HL-60 (cell line): ENCODE data around the gene GRM4.

Experiments used
- DNase-seq, 2 experiments: peaks; one replicate each; pipeline ENCODE4 v3.0.0-alpha.2; 2010 to 2020; ENCODE audit warnings: low read depth in 1 of 2, low spot score in 1 of 2
- H3K27ac ChIP-seq: fragments of 250-450 bp; sonication (Bioruptor Pico); replicated peaks from 2 replicates; pipeline ENCODE4 v1.5.1; 2020; ENCODE audit warnings: mild to moderate bottlenecking, moderate library complexity
- H3K27me3 ChIP-seq: fragments of 250-450 bp; sonication (Bioruptor Pico); 2 replicates; pipeline ENCODE4 v1.5.1; 2021; ENCODE audit warnings: mild to moderate bottlenecking, moderate library complexity; ENCODE audit not compliant: insufficient read depth, poor library complexity, severe bottlenecking
- H3K4me3 ChIP-seq: replicated peaks from 2 replicates; pipeline ENCODE4 v1.5.1; 2011; ENCODE audit warnings: mild to moderate bottlenecking, control low read depth, low read length; ENCODE audit not compliant: insufficient read depth
- CTCF ChIP-seq: IDR thresholded peaks from one replicate; pipeline ENCODE4 v1.5.1; 2011; ENCODE audit warnings: low read length, control low read depth, inconsistent platforms; ENCODE audit not compliant: insufficient read depth
- GABPA ChIP-seq: IDR thresholded peaks from 2 replicates; pipeline ENCODE4 v1.6.1; 2012; ENCODE audit warnings: low read depth
- POLR2AphosphoS5 ChIP-seq: IDR thresholded peaks from 2 replicates; pipeline ENCODE4 v1.6.1; 2012; ENCODE audit warnings: low read depth
- SPI1 ChIP-seq: IDR thresholded peaks from 2 replicates; pipeline ENCODE4 v1.6.1; 2012; ENCODE audit warnings: low read depth, mild to moderate bottlenecking, borderline replicate concordance
- TF ChIP-seq, protein P1 (sequence below): IDR thresholded peaks from 2 replicates; pipeline ENCODE4 v1.6.1; 2012; ENCODE audit warnings: low read depth; ENCODE audit not compliant: insufficient replicate concordance

GRM4 gene

GRCh38 chr6:34020278-34020677 is 125.6 kb downstream of the GRM4 start:
- DNase-seq: no peak
- no peak for TF ChIP-seq SPI1
- TF ChIP-seq, protein P1, sequence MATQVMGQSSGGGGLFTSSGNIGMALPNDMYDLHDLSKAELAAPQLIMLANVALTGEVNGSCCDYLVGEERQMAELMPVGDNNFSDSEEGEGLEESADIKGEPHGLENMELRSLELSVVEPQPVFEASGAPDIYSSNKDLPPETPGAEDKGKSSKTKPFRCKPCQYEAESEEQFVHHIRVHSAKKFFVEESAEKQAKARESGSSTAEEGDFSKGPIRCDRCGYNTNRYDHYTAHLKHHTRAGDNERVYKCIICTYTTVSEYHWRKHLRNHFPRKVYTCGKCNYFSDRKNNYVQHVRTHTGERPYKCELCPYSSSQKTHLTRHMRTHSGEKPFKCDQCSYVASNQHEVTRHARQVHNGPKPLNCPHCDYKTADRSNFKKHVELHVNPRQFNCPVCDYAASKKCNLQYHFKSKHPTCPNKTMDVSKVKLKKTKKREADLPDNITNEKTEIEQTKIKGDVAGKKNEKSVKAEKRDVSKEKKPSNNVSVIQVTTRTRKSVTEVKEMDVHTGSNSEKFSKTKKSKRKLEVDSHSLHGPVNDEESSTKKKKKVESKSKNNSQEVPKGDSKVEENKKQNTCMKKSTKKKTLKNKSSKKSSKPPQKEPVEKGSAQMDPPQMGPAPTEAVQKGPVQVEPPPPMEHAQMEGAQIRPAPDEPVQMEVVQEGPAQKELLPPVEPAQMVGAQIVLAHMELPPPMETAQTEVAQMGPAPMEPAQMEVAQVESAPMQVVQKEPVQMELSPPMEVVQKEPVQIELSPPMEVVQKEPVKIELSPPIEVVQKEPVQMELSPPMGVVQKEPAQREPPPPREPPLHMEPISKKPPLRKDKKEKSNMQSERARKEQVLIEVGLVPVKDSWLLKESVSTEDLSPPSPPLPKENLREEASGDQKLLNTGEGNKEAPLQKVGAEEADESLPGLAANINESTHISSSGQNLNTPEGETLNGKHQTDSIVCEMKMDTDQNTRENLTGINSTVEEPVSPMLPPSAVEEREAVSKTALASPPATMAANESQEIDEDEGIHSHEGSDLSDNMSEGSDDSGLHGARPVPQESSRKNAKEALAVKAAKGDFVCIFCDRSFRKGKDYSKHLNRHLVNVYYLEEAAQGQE: no peak
- no peak for TF ChIP-seq GABPA
- no peak for TF ChIP-seq POLR2AphosphoS5
- TF ChIP-seq CTCF: no peak
- Histone ChIP-seq H3K4me3 (no peak overlapping the region), H3K27me3 (no peaks in the 10 kb centered on the region), H3K27ac (no peak overlapping the region)

DNA sequence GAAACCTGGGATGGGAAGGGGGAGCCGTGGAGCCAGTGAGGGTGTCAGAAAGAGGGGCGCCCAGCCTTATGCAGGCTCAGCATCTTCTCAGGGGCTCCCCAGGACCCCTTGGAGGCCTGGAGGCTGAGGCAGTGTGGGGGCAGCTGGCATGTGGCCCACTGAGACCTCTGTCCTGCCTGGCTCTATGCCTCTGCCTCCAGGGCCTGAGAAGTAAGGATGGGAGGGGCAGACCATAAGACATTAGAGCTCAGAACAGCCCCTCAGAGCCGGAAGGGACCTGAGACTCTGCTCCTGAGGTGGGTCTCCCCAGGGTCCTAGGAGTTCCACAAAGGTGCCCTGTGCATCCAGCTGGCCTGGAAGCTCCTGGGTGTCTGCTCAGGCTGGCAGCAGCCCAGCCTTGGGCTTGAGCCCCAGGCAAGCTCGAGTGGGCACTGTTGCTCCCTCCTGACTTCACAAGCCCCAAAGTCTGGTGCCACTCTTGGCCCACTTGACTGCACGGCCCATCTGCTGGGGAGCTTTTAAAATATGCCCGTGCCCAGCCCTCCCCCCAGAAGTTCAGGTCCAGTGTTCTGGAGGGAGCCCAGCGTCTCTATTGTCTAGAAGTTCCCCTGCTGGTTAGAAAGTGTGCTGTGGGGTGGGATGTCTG is 126.8 kb downstream of the GRM4 start:
- H3K4me3 ChIP-seq: no peak overlapping the region
- H3K27me3 ChIP-seq: no peaks in the 10 kb centered on the region
- H3K27ac ChIP-seq: no peak overlapping the region
- TF ChIP-seq SPI1: no peak
- TF ChIP-seq GABPA: no peak
- TF ChIP-seq CTCF: no peak
- TF ChIP-seq, protein P1: no peak
- no peak for TF ChIP-seq POLR2AphosphoS5
- DNase-seq: no peak

DNA sequence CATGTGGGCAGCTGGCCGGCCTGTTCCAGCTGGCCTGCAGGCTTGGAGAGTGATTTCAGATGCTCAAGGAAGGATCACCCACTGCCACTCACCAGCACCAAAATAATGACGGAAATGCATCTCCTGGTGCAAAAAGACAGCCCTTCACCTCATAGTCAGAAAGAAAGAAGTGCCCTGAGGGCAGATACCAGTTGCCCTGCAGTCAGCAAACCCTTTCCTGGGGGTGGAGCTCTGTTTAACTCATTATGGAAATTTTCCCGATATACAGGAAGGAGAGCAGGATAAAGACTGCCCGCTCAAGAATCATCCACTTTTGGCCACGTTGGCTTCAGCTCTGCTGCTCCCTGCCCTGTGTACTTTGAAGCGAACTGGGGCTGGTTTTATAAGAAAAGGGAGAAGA is 127.9 kb downstream of the GRM4 start:
- no peak overlapping the region for H3K27ac ChIP-seq
- DNase-seq: no peak
- TF ChIP-seq, protein P1: no peak
- TF ChIP-seq POLR2AphosphoS5 (no peak), GABPA (no peak), SPI1 (no peak), CTCF (no peak)
- H3K27me3 ChIP-seq: no peaks in the 10 kb centered on the region
- no peak overlapping the region for H3K4me3 ChIP-seq
